HCT116 (cell line): ENCODE results near the gene NECAB2. TPM values are rescaled to one million over a fixed set of nuclear protein-coding genes. Genes with fewer than 3 reads are reported as not detected.

Experiments
- ATAC-seq: fragments of 200-7000 bp; cut with Tn5 transposase; 2 replicates; pipeline ENCODE4 v1.9.1; 2020; ENCODE audit warnings: mild to moderate bottlenecking, moderate library complexity
- BruUV-seq: library from RNA; stranded (reverse); fragments of 400-500 nt; replicated peaks from 2 replicates; lab custom pipeline; 2021; lab: Mats Ljungman, UMichigan
- CTCF ChIA-PET: fragments of 300-600 bp; sonication (Branson Sonifier 250); formaldehyde crosslinking; loops from one replicate; lab custom pipeline; 2021; ENCODE audit warnings: antibody characterized with exemption; lab: Charles Lee
- POLR2A ChIA-PET: fragments of 300-600, 350-600 bp; sonication (Branson Sonifier 250); formaldehyde crosslinking; loops from one replicate; lab custom pipeline; 2021; ENCODE audit warnings: antibody characterized with exemption; lab: Charles Lee
- RAD21 ChIA-PET, 2 experiments: fragments of 300-600 bp; sonication (Branson Sonifier 250); formaldehyde crosslinking; loops; one replicate each; lab custom pipeline; 2023; ENCODE audit warnings: low total read pairs in 2 of 2; ENCODE audit not compliant: uncharacterized antibody in 2 of 2, unreplicated experiment in 2 of 2, low non-redundant PET in 1 of 2; lab: Charles Lee
- DNase-seq: peaks from one replicate; pipeline ENCODE4 v3.0.0-alpha.2; 2010; ENCODE audit warnings: low read depth, low spot score
- H2AFZ ChIP-seq: fragments of 200-600 bp; shearing (Covaris generic), sonication (generic); 2 replicates; pipeline ENCODE4 v1.6.1; 2017; ENCODE audit warnings: low read depth, mixed run types, mixed read lengths, antibody characterized with exemption, low read length; ENCODE audit not compliant: poor library complexity, severe bottlenecking
- H3K27ac ChIP-seq: 2 replicates; pipeline ENCODE4 v1.5.1; 2012; ENCODE audit warnings: low read depth, low read length
- H3K27me3 ChIP-seq: fragments of 200-600 bp; sonication (generic); 2 replicates; pipeline ENCODE4 v1.6.1; 2016; ENCODE audit warnings: mixed run types, low read length, mixed read lengths; ENCODE audit not compliant: insufficient read depth
- H3K36me3 ChIP-seq, 2 experiments: fragments of 200-500 bp in 1 of 2; fragments of 200-600 bp in 1 of 2; sonication (Bioruptor generic) in 1 of 2; sonication (generic) in 1 of 2; 2 replicates each; pipeline versions ENCODE4 v1.5.1 to v1.6.1; 2014 to 2016; ENCODE audit warnings: low read length in 2 of 2, inconsistent platforms in 1 of 2, mixed read lengths in 1 of 2, mixed run types in 1 of 2; ENCODE audit not compliant: insufficient read depth in 2 of 2, control insufficient read depth in 1 of 2
- H3K4me1 ChIP-seq, 2 experiments: fragments of 200-600 bp in 1 of 2; sonication (generic) in 1 of 2; 2 replicates each; pipeline versions ENCODE4 v1.5.1 to v1.6.1; 2012 to 2017; ENCODE audit warnings: low read length in 2 of 2, inconsistent platforms in 1 of 2, mild to moderate bottlenecking in 1 of 2, mixed read lengths in 1 of 2, mixed run types in 1 of 2, moderate library complexity in 1 of 2; ENCODE audit not compliant: insufficient read depth in 2 of 2, control insufficient read depth in 1 of 2
- H3K4me2 ChIP-seq: fragments of 200-600 bp; sonication (generic); 2 replicates; pipeline ENCODE4 v1.6.1; 2017; ENCODE audit warnings: mixed run types, low read length, mixed read lengths
- H3K4me3 ChIP-seq, 2 experiments: fragments of 200-600 bp in 1 of 2; sonication (generic) in 1 of 2; replicated peaks in 1 of 2; 2 replicates each; pipeline ENCODE4 v1.5.1; 2011 to 2016; ENCODE audit warnings: low read length in 2 of 2, control low read depth in 1 of 2, low read depth in 1 of 2, mild to moderate bottlenecking in 1 of 2, mixed read lengths in 1 of 2, mixed run types in 1 of 2
- H3K79me2 ChIP-seq: fragments of 200-600 bp; sonication (generic); 2 replicates; pipeline ENCODE4 v1.6.1; 2017; ENCODE audit warnings: mild to moderate bottlenecking, mixed run types, low read length, moderate library complexity, mixed read lengths; ENCODE audit not compliant: insufficient read depth
- H3K9ac ChIP-seq: fragments of 200-600 bp; sonication (generic); 2 replicates; pipeline ENCODE4 v1.6.1; 2016; ENCODE audit warnings: low read length, mixed read lengths
- H3K9me2 ChIP-seq: fragments of 200-600 bp; sonication (generic), shearing (Covaris generic); 2 replicates; pipeline ENCODE4 v1.6.1; 2017; ENCODE audit warnings: mixed run types, mild to moderate bottlenecking, moderate library complexity; ENCODE audit not compliant: insufficient read depth
- H3K9me3 ChIP-seq, 2 experiments: fragments of 200-500 bp in 1 of 2; fragments of 200-600 bp in 1 of 2; sonication (Bioruptor generic) in 1 of 2; sonication (generic) in 1 of 2; 2 replicates each; pipeline ENCODE4 v1.6.1; 2014 to 2017; ENCODE audit warnings: low read length in 2 of 2, mixed read lengths in 2 of 2, inconsistent platforms in 1 of 2, low read depth in 1 of 2, mild to moderate bottlenecking in 1 of 2, mixed run types in 1 of 2, moderate library complexity in 1 of 2; ENCODE audit not compliant: control insufficient read depth in 1 of 2, insufficient read depth in 1 of 2
- H4K20me1 ChIP-seq: fragments of 200-600 bp; sonication (generic), shearing (Covaris generic); 2 replicates; pipeline ENCODE4 v1.6.1; 2017; ENCODE audit warnings: mixed run types, mild to moderate bottlenecking, moderate library complexity; ENCODE audit not compliant: insufficient read depth
- ATF3 ChIP-seq: IDR thresholded peaks from 2 replicates; pipeline ENCODE4 v1.6.1; 2012
- CBX3 ChIP-seq: IDR thresholded peaks from 2 replicates; pipeline ENCODE4 v1.6.1; 2012; ENCODE audit warnings: low read depth
- CEBPB ChIP-seq: IDR thresholded peaks from 2 replicates; pipeline ENCODE4 v1.6.1; 2012; ENCODE audit warnings: low read depth
- ELF1 ChIP-seq: IDR thresholded peaks from 2 replicates; pipeline ENCODE4 v1.6.1; 2012; ENCODE audit warnings: low read depth, borderline replicate concordance
- EZH2 ChIP-seq: fragments of 200-600 bp; sonication (generic); IDR thresholded peaks from 2 replicates; pipeline ENCODE4 v1.6.1; 2017; ENCODE audit warnings: antibody characterized with exemption, mixed run types
- EZH2phosphoT487 ChIP-seq: fragments of 200-600 bp; IDR thresholded peaks from 2 replicates; pipeline ENCODE4 v1.6.1; 2018; ENCODE audit warnings: antibody characterized with exemption, borderline replicate concordance
- FOSL1 ChIP-seq: IDR thresholded peaks from 2 replicates; pipeline ENCODE4 v1.6.1; 2012; ENCODE audit warnings: low read depth
- JUND ChIP-seq: IDR thresholded peaks from 2 replicates; pipeline ENCODE4 v1.6.1; 2012
- MAX ChIP-seq: IDR thresholded peaks from 2 replicates; pipeline ENCODE4 v1.6.1; 2012
- POLR2A ChIP-seq: IDR thresholded peaks from 2 replicates; pipeline ENCODE4 v1.7.0; 2011; ENCODE audit warnings: borderline replicate concordance; ENCODE audit not compliant: insufficient read depth, insufficient read length; ENCODE audit errors: extremely low read depth
- POLR2AphosphoS5 ChIP-seq: IDR thresholded peaks from 2 replicates; pipeline ENCODE4 v1.6.1; 2011; ENCODE audit warnings: mild to moderate bottlenecking, low read depth, low read length, moderate library complexity
- SIN3A ChIP-seq: IDR thresholded peaks from 2 replicates; pipeline ENCODE4 v1.6.1; 2012; ENCODE audit warnings: low read depth
- SP1 ChIP-seq: IDR thresholded peaks from 2 replicates; pipeline ENCODE4 v1.6.1; 2012; ENCODE audit warnings: low read depth
- SRF ChIP-seq: IDR thresholded peaks from 2 replicates; pipeline ENCODE4 v1.6.1; 2012; ENCODE audit warnings: low read depth
- TCF7L2 ChIP-seq: IDR thresholded peaks from 2 replicates; pipeline ENCODE4 v1.7.0; 2011; ENCODE audit warnings: borderline replicate concordance, inconsistent platforms; ENCODE audit not compliant: insufficient read depth, insufficient read length; ENCODE audit errors: extremely low read depth
- YY1 ChIP-seq: IDR thresholded peaks from 2 replicates; pipeline ENCODE4 v1.6.1; 2011; ENCODE audit warnings: low read length, low read depth, moderate library complexity, mild to moderate bottlenecking; ENCODE audit not compliant: insufficient replicate concordance; ENCODE audit errors: extremely low read depth
- ZBTB33 ChIP-seq: IDR thresholded peaks from 2 replicates; pipeline ENCODE4 v1.6.1; 2011; ENCODE audit warnings: mild to moderate bottlenecking, low read length, moderate library complexity; ENCODE audit not compliant: insufficient replicate concordance; ENCODE audit errors: extremely low read depth
- ZFX ChIP-seq: fragments of 450-650 bp; IDR thresholded peaks from 2 replicates; pipeline ENCODE4 v1.6.1; 2017
- ZNF274 ChIP-seq: fragments of 200-500 bp; sonication (Bioruptor generic); IDR thresholded peaks from 2 replicates; pipeline ENCODE4 v1.6.1; 2014; ENCODE audit warnings: mild to moderate bottlenecking, low read depth, low read length, inconsistent platforms
- intact Hi-C: fragments of 100-400 bp; cut with micrococcal nuclease; formaldehyde crosslinking; loops from 2 replicates; pipeline ENCODE4 v1.10.0; 2022
- total RNA-seq: library from RNA; stranded (reverse); gene quantifications from one replicate; pipeline ENCODE4 v1.2.1, GENCODE V29; 2021; ENCODE audit not compliant: unreplicated experiment

NECAB2 gene
- total RNA-seq, 1 experiment from 2014 or later, result 0.61 TPM

- Histone ChIP-seq H3K4me2 (no peak overlapping the region), H3K36me3 (no peaks in the 10 kb centered on the region), H3K27me3 (0 out of 2 replicates have a peak, but pooled peaks cover 5% of the 10 kb centered on the region), H4K20me1 (no peaks in the 10 kb centered on the region), H3K9me2 (no peaks in the 10 kb centered on the region), H3K4me1 (no peaks in the 10 kb centered on the region), H3K9me3 (no peaks in the 10 kb centered on the region)
- ChIA-PET POLR2A (interaction anchor here (0.6 to 1.2 kb wide), 2 partner anchors 9 to 503 kb away, joined by 3 to 5 read pairs; no protein-coding TSS in a partner anchor), RAD21 (no interaction called here), CTCF (no interaction called here)
- no TSS peak for BruUV-seq
- intact Hi-C loops, result no loop called here
- TF ChIP-seq YY1 (no peak), ZFX (no peak), POLR2A (no peak), TCF7L2 (no peak), ZNF274 (no peak), FOSL1 (no peak), CEBPB (no peak), SRF (no peak), JUND (no peak), SP1 (no peak), SIN3A (no peak), POLR2AphosphoS5 (no peak), EZH2phosphoT487 (no peak), EZH2 (no peak)
- TF ChIP-seq, all 23 proteins: peak for 0
- Histone ChIP-seq H3K4me3 (no peak overlapping the region), H2AFZ (no peak overlapping the region), H3K79me2 (no peaks in the 10 kb centered on the region), H3K9ac (no peak overlapping the region), H3K27ac (no peak overlapping the region)
- no peak for DNase-seq
- ATAC-seq, result no peak
Measured at GRCh38 chr16:84005391-84005790, 37.3 kb downstream of the NECAB2 start.

GRCh38 chr16:84007520-84007919 is 39.5 kb downstream of the NECAB2 start:
- Histone ChIP-seq H3K4me2 (no peak overlapping the region), H3K4me1 (no peaks in the 10 kb centered on the region), H2AFZ (no peak overlapping the region), H3K36me3 (no peaks in the 10 kb centered on the region), H3K79me2 (no peaks in the 10 kb centered on the region), H3K9me2 (no peaks in the 10 kb centered on the region), H3K9me3 (no peaks in the 10 kb centered on the region), H3K9ac (no peak overlapping the region), H3K27ac (no peak overlapping the region), H3K4me3 (no peak overlapping the region), H4K20me1 (no peaks in the 10 kb centered on the region), H3K27me3 (0 out of 2 replicates have a peak, but pooled peaks cover 5% of the 10 kb centered on the region)
- no peak for ATAC-seq
- DNase-seq, result no peak
- intact Hi-C loops, result no loop called here
- ChIA-PET POLR2A (no interaction called here), RAD21 (no interaction called here), CTCF (no interaction called here)
- BruUV-seq, result no TSS peak
- TF ChIP-seq EZH2 (no peak), CBX3 (no peak), SIN3A (no peak), JUND (no peak), ZNF274 (no peak), ZBTB33 (no peak), MAX (no peak), ZFX (no peak), ELF1 (no peak), ATF3 (no peak)
